HG03135 (cell line): ENCODE measurements around the gene MALSU1.

ENCODE experiments used
- ATAC-seq: cut with Tn5 transposase; IDR thresholded peaks from one replicate; pipeline ENCODE4 v1.9.1; 2021; ENCODE audit warnings: mild to moderate bottlenecking, moderate library complexity; ENCODE audit not compliant: unreplicated experiment

Gene MALSU1

DNA sequence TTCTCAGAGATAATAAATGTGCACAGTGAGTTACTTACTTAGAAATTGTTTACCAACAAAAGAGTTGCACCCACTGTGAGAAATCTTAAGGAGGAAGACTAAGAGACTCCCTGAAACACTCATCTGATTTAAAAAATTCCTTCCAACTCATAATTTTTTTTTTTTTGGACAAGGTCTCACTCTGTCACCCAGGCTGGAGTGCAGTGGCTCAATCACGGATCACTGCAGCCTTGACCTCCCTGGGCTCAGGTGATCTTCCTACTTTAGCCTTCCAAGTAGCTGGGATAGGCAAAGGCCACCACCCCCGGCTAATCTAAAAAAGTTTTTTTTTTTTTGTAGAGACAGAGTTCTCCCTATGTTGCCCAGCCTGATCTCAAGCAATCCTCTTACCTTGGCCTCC lies 36.0 kb downstream of the MALSU1 start:
- ATAC-seq: no peak

DNA sequence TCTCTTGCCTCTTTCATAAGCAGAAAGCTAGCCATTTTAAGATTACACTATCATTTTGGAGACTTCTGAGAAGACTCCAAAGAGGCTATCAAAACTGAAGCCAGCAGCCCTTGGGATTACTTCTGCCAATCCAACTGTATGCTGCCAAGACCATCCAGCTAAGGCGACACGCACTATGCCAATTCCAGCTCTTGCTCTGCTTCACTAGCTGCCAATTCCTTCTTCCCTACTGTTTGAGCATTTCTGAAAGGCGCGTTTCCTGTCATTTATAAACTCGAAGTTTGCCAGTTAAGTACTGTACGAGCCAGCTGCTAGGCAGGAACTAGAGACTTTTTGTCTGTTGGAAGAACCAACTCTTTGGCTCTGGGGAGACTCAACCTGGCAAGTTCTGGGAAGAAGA lies 36.5 kb downstream of the MALSU1 start:
- ATAC-seq: no peak

DNA sequence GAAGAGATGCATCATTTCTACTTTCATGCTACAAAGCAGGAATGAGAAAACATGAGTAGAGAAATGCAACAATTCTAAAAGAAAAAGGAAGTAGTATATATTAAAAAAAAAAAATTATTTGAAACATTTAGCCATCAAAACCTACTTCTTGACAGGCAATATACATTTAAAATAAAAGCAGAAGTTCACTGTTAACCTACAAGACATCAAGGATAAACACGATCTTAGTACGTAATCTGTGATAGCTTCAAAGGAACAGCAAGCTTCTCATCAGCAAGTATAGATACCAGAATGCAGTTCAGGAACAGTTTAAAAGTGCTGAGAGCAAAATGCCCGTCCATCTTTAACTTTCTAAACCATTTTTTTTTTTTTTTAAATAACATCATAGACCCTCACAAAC lies 36.9 kb downstream of the MALSU1 start:
- ATAC-seq: no peak

DNA sequence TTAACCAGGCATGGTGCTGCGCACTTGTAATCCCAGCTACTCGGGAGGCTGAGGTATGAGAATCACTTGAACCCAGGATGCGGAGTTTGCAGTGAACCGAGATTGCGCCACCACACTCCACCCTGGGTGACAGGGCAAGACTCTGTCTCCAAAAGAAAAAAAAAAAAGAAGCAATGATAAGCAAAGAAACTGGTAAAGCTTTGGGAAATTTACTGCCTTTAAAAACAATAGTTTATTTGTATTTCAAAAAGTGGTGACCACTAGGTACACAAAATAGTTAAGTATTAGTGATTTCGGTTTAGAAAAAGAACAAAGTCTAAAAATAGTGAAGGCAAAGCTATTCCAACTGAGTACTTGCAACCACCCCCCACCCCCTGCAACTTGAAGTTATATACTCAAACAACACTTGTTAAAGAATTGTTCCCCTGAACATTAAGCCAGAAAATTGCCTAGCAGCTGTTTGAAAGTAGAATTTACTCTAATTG lies 37.7 kb downstream of the MALSU1 start:
- no peak for ATAC-seq

DNA sequence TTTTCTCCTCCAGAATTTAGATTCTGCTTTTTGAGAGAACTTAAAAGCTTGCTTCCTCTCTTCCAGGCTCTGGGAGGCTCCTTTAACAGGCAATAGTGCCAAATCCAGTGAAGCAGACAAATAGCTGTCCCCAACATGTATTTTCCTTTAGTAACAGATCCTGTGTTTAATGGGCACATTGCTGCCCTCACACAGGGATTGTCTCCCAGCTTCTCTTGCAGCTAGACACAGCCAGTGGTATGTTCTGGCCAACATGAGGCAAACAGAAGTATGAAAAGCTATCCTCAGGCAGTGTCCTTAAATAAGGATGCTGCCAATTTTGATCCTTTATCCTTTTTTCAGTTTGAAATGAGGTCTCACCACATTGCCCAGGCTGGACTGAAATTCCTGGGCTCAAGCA lies 38.2 kb downstream of the MALSU1 start:
- no peak for ATAC-seq

DNA sequence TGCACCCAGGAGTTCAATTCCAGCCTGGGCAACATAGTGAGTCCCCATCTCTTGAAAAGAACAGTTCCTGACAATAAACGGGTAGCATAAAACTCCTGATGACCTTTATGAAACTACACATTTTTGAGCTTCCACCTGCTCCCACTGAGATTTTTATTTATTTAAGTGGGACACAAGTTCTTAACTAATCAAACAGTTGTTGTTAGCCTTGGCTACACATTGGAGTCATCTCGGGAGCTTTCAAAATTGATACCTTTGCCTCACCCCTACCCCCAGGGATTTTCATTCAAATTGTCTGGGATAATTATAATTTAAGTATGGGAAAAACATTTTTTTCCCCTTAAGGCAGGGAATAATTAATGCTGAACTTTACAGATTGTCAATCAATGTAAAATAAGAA lies 39.3 kb downstream of the MALSU1 start:
- no peak for ATAC-seq

DNA sequence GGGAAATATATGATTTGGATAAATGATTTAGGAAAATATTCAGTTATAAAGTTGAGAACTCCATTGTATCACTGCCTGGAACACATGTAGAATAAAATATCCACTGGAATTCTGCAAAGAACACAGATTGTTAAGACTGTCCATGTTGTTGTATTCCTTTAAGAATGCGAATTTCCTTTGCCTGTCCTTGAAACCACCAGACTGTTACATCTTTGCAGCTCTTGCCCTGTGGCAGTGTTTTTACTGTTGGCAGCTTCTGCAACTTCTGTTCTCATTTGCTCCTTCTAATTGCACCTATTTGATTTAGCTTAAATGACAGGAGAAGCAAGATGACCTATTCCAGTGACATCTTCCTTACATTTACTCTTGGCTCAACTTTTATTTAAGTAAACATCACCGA lies 39.7 kb downstream of the MALSU1 start:
- no peak for ATAC-seq

DNA sequence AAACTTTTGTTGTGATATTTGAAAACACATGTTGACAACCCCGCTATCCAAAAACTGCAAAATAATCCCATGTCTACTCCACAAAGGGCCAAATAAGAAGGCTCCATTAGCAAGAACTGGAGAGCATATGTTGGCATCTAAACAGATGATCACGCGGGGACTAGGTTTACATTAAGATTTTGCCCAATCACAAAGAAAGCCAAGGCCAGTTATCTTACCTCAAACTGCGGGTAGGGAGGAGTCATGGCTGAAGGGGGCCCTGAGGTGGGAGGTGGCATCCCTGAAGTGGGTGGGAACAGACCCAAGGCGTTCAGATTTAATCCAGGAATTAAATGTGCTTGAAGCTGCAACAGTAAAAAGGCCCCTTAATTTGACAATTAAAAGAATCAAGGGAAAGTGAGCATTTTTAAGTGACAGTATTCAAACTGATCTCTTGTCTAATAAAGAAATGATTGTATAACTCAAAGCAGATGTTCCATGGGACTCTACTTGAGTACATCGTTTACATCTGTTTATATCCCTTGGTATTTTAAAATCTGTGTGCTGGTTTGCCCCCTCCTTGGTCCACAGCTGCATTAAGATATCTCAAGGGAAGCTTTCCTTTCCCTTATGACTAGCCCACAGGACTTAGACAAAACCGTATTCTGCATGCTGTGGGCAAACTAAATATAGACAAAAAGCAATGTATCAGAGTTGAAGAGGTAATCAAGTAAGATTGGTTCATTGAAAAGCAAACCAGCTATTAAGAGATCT lies 42.9 kb downstream of the MALSU1 start:
- no peak for ATAC-seq

DNA sequence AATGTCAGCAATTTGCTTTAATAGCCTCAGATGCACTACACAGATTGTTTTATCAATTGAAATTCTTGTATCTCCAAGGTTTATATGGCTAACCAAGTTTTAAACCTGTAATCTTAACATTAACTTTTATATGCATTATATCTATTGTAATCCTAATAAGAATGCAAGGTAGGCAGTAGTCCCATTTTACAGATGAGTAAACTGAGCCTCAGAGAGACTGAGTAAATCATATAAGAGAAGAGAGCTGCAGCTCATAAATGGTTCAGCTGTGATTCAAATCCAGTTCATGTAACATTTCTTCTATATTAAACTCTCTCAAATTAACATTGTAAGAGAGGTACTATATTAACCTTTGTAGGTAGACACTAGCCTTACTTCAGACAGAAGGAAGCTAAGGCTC lies 44.0 kb downstream of the MALSU1 start:
- ATAC-seq: no peak

DNA sequence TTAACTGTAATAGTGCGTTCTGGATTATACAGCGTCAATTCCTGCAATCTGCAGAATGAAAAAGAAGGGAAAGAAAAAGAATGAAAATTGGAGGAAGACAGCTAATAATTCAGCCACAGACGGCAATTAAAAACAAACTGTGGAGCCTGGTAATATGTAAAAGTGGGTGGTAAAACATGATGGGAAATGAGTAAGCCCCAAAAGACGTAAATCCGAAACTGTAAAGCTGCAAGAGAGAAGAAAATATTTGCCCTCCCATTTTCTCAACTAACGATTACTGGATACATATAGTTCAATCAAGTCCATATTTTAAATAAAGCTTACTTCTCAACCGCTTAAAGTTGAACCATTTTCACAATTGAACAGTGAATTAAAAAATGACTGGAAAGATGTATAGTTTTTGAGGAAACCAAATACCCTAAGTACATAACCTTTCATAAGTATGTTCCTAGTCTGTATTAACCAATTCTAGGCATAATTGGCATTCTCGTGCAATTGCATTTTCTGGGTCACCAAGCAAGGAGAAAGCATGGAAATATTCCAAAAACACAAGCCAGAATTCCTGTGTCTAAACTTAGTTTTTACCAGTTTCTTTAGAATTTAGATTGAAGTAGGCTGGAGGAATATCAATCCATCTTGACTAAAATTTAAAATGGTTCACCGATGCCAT lies 44.8 kb downstream of the MALSU1 start:
- no peak for ATAC-seq

DNA sequence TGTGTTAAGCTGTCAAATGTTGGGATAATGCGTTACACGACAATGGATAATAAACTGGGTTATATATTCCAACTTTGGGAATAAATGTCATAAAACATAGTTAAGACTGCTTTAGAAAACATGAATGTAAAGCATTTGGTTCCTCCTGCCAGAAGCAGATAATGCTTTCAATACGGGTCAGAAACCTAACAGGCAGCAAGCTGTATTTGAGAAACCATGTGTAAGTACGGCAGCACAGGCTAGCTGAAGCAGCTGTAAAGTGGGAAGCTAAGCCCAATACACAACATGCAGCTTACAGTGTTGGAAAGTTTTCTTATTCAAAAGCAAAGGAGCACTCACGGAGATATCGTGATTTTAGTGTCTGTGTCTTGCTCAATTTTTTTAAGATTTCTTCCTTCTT lies 46.5 kb downstream of the MALSU1 start:
- ATAC-seq: no peak

DNA sequence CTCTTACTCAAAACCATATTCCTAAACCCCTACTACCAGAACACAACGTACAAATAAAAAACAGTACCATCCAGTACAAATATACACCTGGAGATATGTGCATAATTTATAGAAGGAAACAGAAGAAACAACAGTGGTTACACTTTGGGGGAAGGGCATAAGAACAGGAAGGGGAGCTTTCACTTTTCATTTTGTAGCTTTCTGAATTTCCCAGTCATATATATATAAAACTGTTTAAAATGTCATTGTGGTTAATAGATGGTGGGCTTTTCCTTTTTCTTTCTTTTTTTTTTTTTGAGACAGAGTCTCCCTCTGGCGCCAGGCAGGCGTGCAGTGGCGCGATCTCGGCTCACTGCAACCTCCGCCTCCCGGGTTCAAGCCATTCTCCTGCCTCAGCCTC lies 47.2 kb downstream of the MALSU1 start:
- ATAC-seq: no peak

DNA sequence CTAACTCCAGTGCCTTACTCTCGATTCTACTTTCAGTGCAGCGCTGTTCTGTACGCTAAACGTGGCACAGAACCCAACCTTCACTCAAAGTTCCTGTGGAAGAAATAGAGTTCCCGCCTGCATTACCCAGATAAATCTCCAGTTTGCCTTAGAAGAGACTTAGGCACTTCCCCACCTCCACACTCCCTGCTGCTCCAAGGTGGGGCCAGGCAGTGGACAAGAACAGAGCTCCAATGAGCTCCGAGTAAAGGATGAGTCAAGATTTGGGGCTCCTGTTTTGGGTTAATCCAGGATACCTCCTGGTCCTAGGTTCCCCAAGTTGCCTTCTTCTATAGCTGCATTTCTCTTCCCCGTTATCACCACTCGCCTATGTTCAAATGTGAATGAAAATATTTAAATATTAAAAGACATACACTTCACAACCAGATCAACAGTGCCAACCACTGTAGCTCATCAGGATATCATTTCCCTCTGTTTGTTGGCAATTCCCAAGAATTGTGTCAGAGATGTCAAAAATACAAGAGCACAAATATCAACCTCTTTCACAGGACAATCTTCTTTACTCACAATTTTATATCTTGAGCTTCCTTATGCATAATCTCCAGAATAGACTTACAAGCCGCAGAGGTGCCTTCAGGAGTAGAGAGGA lies 48.0 kb downstream of the MALSU1 start:
- no peak for ATAC-seq

DNA sequence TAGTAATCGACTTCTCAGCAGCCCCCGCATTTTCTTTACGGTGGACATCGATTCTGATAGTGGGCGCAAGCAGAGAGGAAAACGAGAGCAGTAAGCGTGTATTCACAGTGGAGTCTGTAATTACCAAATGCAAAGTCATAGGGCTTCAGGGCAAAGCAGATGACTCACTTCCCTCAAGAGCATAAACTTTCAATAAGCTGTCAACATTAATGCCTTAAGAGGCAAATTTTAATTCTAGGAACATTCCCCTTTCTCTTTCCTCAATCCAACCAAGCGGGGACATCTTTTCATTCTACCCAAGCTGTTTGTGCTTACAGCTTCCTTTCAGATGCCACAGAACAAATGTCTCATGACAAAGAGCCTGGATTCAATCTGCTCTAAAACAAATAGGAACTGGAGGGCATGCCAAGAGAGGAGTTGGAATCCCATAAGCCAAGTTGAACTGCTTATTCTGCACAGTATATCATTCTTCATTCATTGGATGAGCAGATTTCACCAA lies 48.6 kb downstream of the MALSU1 start:
- ATAC-seq: no peak

DNA sequence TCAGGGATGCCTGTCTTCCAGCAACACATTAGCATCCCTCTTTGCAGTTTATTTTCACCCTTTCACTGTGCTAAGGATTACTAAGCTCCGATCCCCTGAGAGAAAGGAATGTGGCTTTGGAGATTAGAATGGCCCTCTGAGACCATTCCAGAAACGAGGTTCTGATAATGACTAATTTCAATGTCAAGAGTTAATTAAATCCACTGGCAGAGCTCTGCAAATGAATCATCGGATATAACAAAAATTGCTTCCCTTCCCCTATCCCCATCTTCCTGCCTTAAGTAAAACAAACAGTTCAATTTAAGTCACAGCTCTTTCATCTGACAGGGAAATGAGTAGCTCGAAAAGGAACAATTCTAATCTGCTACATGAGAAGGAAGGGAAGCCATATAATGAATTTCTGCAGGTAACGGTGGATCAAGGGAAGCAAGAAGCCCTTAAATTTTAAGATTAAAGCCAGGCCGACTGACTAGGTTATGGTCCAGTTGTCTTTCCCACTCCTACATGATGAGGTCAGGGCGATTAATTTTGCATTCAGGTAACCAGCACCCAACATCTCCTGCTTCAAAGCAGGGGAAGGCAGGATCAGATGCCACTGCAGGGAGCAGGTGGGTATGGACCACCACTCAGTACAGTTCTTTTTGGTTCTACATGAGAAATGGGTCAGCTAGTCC lies 50.5 kb downstream of the MALSU1 start:
- no peak for ATAC-seq

DNA sequence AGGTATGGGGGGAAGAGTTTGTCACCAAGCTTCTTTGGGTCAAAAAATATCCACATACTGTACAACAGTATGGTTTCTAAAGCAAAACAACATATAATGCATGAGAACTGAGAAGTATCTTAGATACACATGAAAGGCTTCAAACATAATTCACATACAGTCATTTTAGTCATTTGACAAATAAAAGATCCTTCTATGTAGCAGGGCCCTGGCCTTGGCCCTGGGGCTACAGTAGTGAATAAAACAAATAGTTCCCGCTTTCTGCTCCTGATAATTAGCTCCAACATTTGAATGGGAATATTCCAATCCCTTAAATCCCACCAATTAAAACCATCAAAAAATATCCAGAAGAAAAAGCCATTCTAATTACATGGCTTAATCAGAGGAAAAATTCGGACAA lies 51.3 kb downstream of the MALSU1 start:
- no peak for ATAC-seq

DNA sequence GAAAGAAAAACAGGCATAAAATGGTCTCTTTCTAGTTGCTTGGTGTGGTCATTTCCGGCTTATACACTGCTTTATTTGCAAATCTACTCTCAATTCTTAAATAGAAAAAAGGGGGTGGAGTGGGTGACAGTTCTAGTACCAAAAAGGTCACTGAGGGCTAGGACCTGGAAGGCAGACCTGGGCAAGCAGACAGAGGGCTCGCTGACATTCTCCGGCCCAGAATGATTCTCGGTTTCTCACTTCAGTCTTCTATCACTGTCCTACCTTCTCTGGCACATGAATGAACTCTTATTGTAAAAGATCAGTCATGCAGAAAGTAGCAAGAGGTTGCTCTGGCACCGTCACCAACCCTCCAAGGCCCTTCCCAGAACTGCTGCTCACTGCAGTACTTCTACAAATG lies 54.0 kb downstream of the MALSU1 start:
- ATAC-seq: no peak

DNA sequence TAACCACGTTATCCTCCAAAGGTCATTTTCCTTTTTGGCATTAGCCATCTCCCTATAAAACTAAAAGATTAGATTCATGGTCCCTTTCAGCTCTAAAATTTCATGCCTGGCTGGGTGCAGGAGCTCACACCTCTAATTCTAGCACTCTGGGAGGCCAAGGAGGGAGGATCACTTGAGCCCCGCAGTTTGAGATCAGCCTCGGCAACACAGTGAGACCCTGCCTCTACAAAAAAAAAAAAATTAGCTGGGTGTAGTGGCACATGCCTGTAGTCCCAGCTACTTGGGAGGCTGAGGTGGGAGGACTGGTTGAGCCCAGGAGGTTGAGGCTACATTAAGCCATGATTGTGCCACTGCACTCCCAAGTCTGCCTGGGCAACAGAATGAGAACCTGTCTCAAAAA lies 57.0 kb downstream of the MALSU1 start:
- ATAC-seq: no peak

DNA sequence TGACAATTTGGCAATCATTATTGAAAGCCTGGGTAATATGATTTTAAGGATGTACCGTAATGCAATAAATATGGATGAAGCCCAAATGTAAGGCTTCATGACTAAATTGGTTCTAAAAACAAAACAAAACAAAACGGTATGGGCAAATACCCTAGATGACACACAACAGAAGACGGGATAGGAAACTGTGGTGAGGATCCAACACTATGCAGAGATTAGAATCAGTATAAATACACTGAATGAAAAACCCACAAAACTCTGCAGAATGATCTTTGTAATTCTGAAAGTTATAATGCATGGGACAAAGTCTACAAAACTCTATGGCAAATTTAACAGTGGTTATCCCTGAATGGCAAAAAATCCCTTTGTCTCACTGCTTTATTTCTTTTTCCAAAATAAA lies 57.6 kb downstream of the MALSU1 start:
- ATAC-seq: no peak

DNA sequence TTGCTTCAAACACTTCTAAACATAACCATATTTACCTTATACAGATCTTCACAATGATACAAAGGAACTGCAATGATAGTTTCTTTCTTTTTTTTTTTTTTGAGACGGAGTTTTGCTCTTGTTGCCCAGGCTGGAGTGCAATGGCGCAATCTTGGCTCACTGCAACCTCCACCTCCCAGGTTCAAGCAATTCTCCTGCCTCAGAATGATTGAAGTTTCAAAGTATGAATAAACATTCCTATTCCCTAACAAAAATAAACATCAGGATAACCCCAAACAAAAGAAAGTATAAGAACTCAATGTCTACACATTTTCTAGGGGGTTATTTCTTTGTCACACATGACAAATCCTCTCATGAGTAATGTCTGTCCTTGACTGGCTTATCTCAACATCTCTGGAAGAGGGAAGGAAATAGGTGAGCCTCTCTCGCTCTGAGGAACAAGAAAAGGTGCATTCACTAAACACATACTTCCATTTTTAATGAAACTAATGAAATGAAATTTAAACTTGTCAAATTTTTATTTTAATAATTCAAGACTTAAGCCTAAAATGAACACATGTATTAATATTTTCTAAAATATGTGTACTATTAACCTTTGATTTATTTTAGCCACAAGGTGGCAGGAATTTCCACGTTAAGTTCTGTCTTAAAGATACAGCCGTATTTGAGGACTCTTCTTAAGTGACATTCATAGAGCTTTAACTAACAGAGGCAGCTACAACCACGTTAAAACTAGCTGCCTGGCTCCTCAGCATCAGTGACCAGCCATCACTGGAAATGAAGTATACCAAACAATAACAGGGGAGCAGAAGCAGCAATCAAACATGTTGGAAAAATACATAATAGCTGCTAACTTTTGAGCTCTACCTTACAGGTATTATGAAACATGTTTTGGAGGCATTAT lies 58.3 kb downstream of the MALSU1 start:
- peak; percentile 62 for ATAC-seq
